Stimulated activated CD8-positive, alpha-beta memory T cell treated with anti-CD3 and anti-CD28 coated beads, Interleukin-7, amount 100 ng/mL, for 1 hour (primary cell): ENCODE data around the gene MSI2.

Source experiments
- DNase-seq, 2 donors: peaks; one replicate each; pipeline ENCODE4 v3.0.0-alpha.2; 2020; ENCODE audit warnings: low read depth in 2 of 2

MSI2 gene

DNA sequence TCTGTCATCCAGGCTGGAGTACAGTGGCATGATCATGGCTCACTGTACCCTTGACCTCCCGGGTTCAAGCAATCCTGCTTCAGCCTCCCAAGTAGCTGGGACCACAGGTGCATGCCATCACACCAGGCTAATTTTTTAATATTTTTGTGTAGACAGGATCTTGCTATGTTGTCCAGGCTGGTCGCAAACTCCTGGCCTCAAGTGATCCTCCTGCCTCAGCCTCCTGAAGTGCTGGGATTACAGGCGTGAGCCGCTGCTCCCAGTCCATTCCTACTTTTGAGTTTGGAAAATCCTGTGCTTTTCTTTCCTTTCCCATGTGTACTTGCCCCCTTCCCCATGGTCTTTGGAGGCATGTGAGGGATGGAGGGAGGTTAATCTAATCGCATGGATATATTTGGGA, 60.0 kb downstream of the MSI2 start:
- DNase-seq: no peak

DNA sequence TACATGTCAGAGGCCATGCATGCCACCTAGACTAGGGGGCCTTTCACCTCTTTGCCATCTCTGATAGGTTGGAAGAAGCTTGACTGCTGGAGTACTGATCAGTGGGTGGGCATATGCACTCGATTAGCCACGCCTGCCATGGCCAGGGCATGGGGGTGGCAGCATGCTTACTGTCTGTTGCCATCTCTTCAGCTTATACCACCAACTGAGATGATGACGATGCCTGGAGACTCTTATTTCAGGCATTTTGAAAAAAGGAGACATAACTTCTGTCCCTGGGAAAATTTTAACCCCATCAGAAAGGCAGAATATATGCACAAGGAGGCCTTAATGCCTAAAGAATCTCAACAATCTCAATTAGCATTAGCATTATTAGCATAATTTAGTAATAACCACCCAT, 60.8 kb downstream of the MSI2 start:
- no peak for DNase-seq

GRCh38 chr17:57318913-57319312, 62.6 kb downstream of the MSI2 start:
- no peak for DNase-seq

DNA sequence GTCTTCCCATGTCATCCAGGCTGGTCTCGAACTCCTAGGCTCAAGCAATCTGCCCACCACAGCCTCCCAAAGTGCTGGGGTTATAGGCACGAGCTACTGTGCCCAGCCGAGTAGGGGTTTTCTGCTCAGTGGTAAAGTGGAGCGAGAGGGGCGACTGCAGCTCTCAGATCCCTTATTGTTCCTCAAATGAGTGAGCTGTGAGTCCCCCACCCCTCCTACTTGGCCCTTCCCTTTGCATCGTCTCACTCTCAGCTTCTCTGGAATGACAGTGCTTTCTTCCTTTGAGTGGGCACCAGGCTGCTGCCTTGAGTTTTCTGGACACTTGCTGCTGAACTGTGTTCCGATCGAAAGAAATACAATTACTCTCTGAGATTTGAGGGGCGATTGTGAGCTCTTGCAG, 63.5 kb downstream of the MSI2 start:
- DNase-seq: no peak

- no peak for DNase-seq
These were observed 67.1 kb downstream of the MSI2 start for GRCh38 chr17:57323391-57323790.

GRCh38 chr17:57324060-57324459, 67.7 kb downstream of the MSI2 start:
- no peak for DNase-seq

GRCh38 chr17:57324631-57325030, 68.3 kb downstream of the MSI2 start:
- no peak for DNase-seq

DNA sequence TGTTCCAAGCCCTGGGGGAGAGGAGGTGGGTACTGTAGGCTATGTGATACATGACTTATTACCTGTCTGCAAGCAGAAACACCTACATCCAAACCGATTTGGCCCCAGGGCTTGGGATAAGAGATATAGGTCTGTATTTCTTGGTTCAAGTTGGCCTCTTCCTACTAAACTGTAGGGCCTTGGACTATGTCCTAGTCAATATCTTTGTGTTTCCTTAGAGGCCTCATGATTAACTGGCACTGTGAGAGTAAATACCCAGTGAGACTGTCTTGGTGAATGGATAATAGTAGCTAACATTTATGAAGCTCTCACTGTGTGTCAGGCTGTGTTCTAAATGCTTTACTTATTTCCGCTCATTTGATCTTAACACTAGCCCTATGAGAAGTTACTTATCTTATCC, 70.0 kb downstream of the MSI2 start:
- no peak for DNase-seq

GRCh38 chr17:57326764-57327163, 70.4 kb downstream of the MSI2 start:
- no peak for DNase-seq

DNA sequence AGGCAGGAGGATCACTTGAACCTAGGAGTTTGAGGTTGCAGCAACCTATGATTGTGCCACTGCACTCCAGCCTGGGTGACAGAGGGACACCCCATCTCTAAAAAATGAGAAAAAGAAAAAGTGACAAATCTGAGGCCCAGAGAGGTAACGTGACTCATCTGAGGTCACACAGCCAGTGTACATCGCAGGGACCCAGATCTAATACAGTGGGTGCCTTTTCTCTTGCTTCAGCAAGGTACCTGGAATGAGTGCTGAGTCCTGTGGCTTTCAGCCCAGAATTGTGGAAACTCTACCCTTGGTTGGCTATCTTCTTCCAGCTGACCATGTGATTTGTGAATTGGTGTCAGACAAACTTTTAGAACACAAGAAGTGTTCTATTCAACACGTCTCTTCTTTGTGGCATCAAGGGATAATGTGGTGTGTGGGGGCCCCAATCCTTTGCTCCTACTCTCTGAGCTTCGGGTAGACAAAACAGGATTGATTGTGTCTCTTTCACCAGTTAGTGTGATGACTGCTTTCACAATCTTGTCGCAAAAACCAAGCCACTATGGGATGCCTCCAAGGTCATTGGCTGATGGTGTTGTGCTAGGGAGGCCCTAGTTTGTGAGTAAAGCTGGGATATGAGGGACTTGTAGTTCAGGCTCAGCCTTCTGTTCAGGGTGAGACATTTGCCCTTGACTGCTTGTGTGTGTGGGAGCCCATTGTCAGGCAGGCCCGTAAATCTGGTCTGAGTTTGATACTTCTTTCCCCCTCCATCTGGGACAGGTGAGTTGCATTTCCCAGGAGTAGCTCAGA, 71.0 kb downstream of the MSI2 start:
- DNase-seq: no peak

- no peak for DNase-seq
These were observed 72.0 kb downstream of the MSI2 start for GRCh38 chr17:57328109-57328882.

DNA sequence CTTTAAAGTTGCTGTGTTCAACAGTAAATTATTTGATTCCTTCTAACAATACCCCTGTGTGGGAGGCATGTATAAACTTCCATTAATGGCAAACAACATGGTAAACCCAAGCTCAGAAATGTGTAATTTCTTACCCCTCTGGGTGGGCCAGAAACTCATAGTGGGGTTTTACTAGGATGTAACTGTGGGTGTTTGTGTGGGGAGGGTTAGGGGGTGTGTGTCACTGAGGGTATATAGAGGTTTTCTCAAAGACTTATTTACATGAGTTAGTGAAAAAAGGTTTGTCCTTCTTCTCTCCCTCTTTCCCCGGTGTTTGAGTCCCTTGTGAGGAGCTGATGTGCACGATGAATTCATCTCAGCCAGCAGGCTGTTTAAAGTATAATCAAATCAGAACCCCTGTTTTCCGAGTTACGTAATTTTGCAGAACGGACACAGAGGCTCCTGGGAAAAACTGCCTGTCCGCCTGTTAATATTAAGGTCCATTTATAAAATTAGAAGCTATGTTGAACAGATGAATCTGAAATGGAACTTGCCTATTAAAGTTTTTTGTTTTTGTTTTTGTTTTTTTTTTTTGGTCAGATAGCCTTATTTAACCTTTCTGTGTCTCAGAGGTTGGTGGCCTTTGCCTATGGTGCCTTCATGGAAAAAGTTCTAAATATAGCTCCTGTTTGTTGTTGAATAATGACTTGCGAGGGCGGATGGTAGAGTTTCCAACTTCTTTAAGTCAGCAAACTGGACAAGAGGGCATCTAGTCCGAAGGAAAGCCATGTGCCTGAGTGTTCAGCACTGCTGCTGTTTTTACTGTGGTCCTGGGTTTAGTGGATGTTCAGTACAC, 73.3 kb downstream of the MSI2 start:
- no peak for DNase-seq

GRCh38 chr17:57330587-57330986, 74.3 kb downstream of the MSI2 start:
- no peak for DNase-seq

- DNase-seq: no peak
These were observed 75.1 kb downstream of the MSI2 start for GRCh38 chr17:57331423-57331822.

DNA sequence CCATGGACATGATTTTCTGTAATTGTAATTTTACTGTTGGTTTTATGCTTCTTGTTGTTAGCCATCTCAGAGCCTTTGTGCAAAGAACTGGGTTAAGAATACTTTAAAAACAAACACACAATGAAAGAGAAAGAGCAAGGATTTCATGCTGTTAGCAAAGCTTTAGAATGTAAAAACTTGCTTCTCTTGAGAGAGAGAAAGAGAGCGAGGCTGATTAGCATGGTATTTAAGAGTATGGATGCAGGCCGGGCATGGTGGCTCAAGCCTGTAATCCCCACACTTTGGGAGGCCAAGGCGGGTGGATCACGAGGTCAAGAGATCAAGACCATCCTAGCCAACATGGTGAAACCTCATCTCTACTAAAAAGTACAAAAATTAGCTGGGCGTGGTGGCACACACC, 76.2 kb downstream of the MSI2 start:
- DNase-seq: no peak

DNA sequence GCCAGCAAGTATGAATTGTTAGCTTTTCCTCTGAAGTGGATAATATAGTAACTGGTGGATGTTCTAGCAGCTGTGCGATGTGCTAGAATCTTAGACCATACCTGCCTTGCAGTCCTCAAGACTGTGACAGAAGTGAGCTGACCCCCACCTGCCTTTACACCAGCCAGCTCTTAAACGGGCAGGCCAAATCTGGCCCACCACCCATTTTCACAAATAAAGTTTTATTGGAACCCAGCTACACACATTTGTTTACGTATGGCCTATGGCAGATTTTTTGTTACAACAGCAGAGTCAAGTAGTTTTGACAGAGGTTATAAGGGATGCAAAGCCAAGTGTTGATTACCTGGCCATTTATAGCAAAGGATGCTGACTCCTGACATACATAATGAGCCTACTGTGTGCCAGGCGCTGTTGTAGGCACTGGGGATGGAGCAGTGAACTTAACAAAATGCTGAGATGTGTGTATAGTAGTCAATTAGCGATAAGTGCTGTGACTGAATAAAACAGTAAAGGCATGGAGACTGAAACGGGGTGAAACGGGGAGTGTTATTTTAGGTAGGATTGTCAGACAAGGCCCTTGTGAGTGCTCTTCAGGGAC, 79.0 kb downstream of the MSI2 start:
- no peak for DNase-seq

DNA sequence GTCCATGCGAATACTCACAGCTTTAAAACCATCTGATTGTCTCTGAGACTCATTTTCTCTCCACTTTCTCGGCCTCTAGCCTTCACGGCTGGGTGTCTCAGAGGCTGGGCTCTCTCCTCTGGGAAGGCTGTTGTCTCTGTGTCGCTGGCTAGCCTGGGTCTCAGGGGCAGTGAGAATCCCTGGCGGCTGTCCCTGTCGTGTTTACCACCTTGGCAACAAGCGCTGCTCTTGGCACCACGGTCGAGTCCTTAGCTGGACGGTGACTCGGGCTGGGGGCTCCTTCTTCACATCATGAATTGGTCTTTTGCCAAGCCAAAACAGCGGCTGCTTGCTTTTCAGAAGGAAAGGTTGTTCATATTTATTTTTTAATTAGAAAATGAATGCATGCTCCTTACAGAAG, 81.1 kb downstream of the MSI2 start:
- no peak for DNase-seq

DNA sequence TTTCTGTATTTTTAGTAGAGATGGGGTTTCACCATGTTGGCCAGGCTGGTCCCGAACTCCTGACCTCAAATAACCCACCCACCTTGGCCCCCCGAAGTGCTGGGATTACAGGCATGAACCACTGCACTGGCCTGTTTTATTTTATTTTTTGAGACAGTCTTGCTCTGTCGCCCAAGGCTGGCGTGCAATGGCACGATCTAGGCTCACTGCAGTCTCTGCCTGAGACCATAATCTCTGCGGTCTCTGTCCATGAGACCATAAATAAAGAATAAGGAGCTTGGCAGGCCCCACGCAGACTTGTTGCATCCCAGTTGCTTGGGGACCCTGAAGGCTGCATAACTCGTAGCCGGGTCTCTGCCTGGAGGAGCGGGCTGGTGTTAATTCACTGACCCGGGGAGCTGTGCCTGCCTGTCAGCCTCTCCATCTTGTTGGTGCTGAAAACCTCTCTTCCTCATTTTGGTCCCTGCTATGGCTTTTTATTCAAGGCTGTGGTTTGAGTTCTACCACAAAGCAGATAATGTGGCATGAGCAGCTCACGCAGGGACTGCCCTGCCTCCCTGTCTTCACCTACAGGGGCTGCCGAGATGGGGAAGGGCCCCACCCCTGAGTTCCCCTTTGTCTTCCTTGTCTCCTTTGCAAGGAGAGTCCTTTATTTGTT, 82.1 kb downstream of the MSI2 start:
- no peak for DNase-seq

GRCh38 chr17:57340160-57340981, 84.0 kb downstream of the MSI2 start:
- no peak for DNase-seq
